BE2C (cell line): Measurements from ENCODE around the gene GANAB.

Source experiments
- DNase-seq: peaks from one replicate; pipeline ENCODE4 v3.0.0-alpha.2; 2020
- H3K27me3 ChIP-seq: fragments of 250-450 bp; sonication (Bioruptor Pico); 2 replicates; pipeline ENCODE4 v1.5.1; 2020; ENCODE audit warnings: mild to moderate bottlenecking
- H3K36me3 ChIP-seq: fragments of 250-450 bp; sonication (Bioruptor Pico); 2 replicates; pipeline ENCODE4 v1.5.1; 2020; ENCODE audit warnings: mild to moderate bottlenecking
- H3K4me1 ChIP-seq: fragments of 250-450 bp; sonication (Bioruptor Pico); 2 replicates; pipeline ENCODE4 v1.5.1; 2020
- H3K4me3 ChIP-seq: 2 replicates; pipeline ENCODE4 v1.5.1; 2011; ENCODE audit warnings: low read depth, low read length
- H3K9me3 ChIP-seq: fragments of 250-450 bp; sonication (Bioruptor Pico); 2 replicates; pipeline ENCODE4 v1.5.1; 2020
- CTCF ChIP-seq: IDR thresholded peaks from 2 replicates; pipeline ENCODE4 v1.5.1; 2012; ENCODE audit warnings: mild to moderate bottlenecking, low read depth, low read length

The GANAB gene

GRCh38 chr11:62601372-62602140 is 44.9 kb downstream of the GANAB start, which contains the start of gene MTA2:
MTA2 (minus strand) TSS chr11:62601865; CDS start chr11:62601450, 415 bp downstream.
- peak; percentile 96 for DNase-seq
- TF ChIP-seq CTCF, result no peak
- Histone ChIP-seq H3K36me3 (peaks cover 21% of the 10 kb centered on the region), H3K4me3 (peak within 1 kb of the TSS; percentile 84), H3K9me3 (no peaks in the 10 kb centered on the region), H3K27me3 (no peaks in the 10 kb centered on the region), H3K4me1 (no peaks in the 10 kb centered on the region)

- Histone ChIP-seq H3K9me3 (no peaks in the 10 kb centered on the region), H3K4me1 (no peaks in the 10 kb centered on the region), H3K36me3 (peaks cover 26% of the 10 kb centered on the region), H3K27me3 (no peaks in the 10 kb centered on the region), H3K4me3 (peak overlapping the region; percentile 84)
- TF ChIP-seq CTCF, result no peak
- DNase-seq, result no peak
Observed at GRCh38 chr11:62601122-62601371, 45.4 kb downstream of the GANAB start.

GRCh38 chr11:62600367-62601121 is 45.9 kb downstream of the GANAB start:
- no peaks in the 10 kb centered on the region for H3K9me3 ChIP-seq
- H3K4me3 ChIP-seq, result peak overlapping the region; percentile 84
- DNase-seq, result no peak
- H3K4me1 ChIP-seq, result no peaks in the 10 kb centered on the region
- no peaks in the 10 kb centered on the region for H3K27me3 ChIP-seq
- H3K36me3 ChIP-seq, result peaks cover 29% of the 10 kb centered on the region
- no peak for TF ChIP-seq CTCF

GRCh38 chr11:62599901-62600300 is 46.5 kb downstream of the GANAB start:
- Histone ChIP-seq H3K4me1 (no peaks in the 10 kb centered on the region), H3K9me3 (no peaks in the 10 kb centered on the region), H3K27me3 (no peaks in the 10 kb centered on the region), H3K36me3 (peaks cover 34% of the 10 kb centered on the region), H3K4me3 (peak overlapping the region; percentile 84)
- TF ChIP-seq CTCF, result no peak
- DNase-seq, result no peak

GRCh38 chr11:62599069-62599696 is 47.2 kb downstream of the GANAB start:
- Histone ChIP-seq H3K36me3 (peaks cover 34% of the 10 kb centered on the region), H3K4me1 (no peaks in the 10 kb centered on the region), H3K9me3 (no peaks in the 10 kb centered on the region), H3K27me3 (no peaks in the 10 kb centered on the region), H3K4me3 (peak overlapping the region; percentile 84)
- peak; percentile 94 for DNase-seq
- TF ChIP-seq CTCF, result no peak
